Endodermal cell (in vitro differentiated cells): ENCODE results near the gene SUSD1. TPM values are rescaled to one million over a fixed set of nuclear protein-coding genes. Genes with fewer than 3 reads are reported as not detected.

ENCODE experiments used
- DNase-seq: peaks from one replicate; pipeline ENCODE4 v3.0.0-alpha.2; 2017
- H3K27ac ChIP-seq: 2 replicates; pipeline ENCODE4 v1.5.1; 2013; ENCODE audit warnings: mild to moderate bottlenecking, low read depth, low read length, moderate library complexity
- H3K27me3 ChIP-seq: 2 replicates; pipeline ENCODE4 v1.6.1; 2013; ENCODE audit warnings: mild to moderate bottlenecking, low read length, moderate library complexity; ENCODE audit not compliant: insufficient read depth, control insufficient read depth, poor library complexity, severe bottlenecking
- H3K36me3 ChIP-seq: 2 replicates; pipeline ENCODE4 v1.7.0; 2013; ENCODE audit warnings: mild to moderate bottlenecking, low read length, moderate library complexity; ENCODE audit not compliant: control insufficient read depth, insufficient read depth
- H3K4me1 ChIP-seq: one replicate; pipeline ENCODE4 v1.7.0; 2013; ENCODE audit warnings: low read length; ENCODE audit not compliant: control insufficient read depth, insufficient read depth
- H3K4me3 ChIP-seq: 2 replicates; pipeline ENCODE4 v1.5.1; 2013; ENCODE audit warnings: mild to moderate bottlenecking, low read length, moderate library complexity
- H3K9ac ChIP-seq: 2 replicates; pipeline ENCODE4 v1.6.1; 2013; ENCODE audit warnings: mild to moderate bottlenecking, low read length, moderate library complexity; ENCODE audit not compliant: poor library complexity, severe bottlenecking; ENCODE audit errors: extremely low read depth
- H3K9me3 ChIP-seq: 2 replicates; pipeline ENCODE4 v1.6.1; 2013; ENCODE audit warnings: mild to moderate bottlenecking, low read length, moderate library complexity; ENCODE audit not compliant: control insufficient read depth
- H3K27ac Mint-ChIP-seq: 2 replicates; pipeline ENCODE4 v1.8.0; 2020; ENCODE audit warnings: mixed read lengths
- H3K27me3 Mint-ChIP-seq: 2 replicates; pipeline ENCODE4 v1.8.0; 2021; ENCODE audit warnings: mild to moderate bottlenecking, mixed read lengths; ENCODE audit not compliant: insufficient read depth
- H3K36me3 Mint-ChIP-seq: 2 replicates; pipeline ENCODE4 v1.8.0; 2020; ENCODE audit warnings: low read depth, mixed read lengths
- H3K4me1 Mint-ChIP-seq: 2 replicates; pipeline ENCODE4 v1.8.0; 2020; ENCODE audit warnings: mixed read lengths
- H3K4me3 Mint-ChIP-seq: 2 replicates; pipeline ENCODE4 v1.8.0; 2020; ENCODE audit warnings: mild to moderate bottlenecking, moderate library complexity, mixed read lengths
- H3K9me3 Mint-ChIP-seq: 2 replicates; pipeline ENCODE4 v1.8.0; 2020; ENCODE audit warnings: mild to moderate bottlenecking, mixed read lengths
- WGBS, 2 experiments: methylation state at CpG; one replicate each; pipeline versions ENCODE4 v1.1.5 to v1.1.7; 2013; ENCODE audit warnings: missing lambda C conversion rate in 2 of 2, mixed read lengths in 1 of 2; ENCODE audit not compliant: insufficient coverage in 1 of 2, insufficient read length in 1 of 2; 5-methylcytosine and 5-hydroxymethylcytosine counted together
- total RNA-seq, 2 donors: library from RNA; stranded (reverse); fragmentation: NEBNext Ultra II Directional in 1 of 2; extraction: Animal tissue kit (Norgen Biotek cat#: 25700) in 1 of 2; gene quantifications; 2 replicates in 1 of 2; 3 replicates in 1 of 2; pipeline ENCODE4 v1.2.1, GENCODE V29; 2021
- TF ChIP-seq, protein P1 (sequence below): fragments of 200-600 bp; sonication (generic); conservative IDR thresholded peaks from 2 replicates; pipeline ENCODE4 v1.5.0; 2021; ENCODE audit warnings: antibody characterized with exemption, mild to moderate bottlenecking

Gene SUSD1
- total RNA-seq, 2 donors from 2014 or later, result 7.7 to 10.4 TPM

DNA sequence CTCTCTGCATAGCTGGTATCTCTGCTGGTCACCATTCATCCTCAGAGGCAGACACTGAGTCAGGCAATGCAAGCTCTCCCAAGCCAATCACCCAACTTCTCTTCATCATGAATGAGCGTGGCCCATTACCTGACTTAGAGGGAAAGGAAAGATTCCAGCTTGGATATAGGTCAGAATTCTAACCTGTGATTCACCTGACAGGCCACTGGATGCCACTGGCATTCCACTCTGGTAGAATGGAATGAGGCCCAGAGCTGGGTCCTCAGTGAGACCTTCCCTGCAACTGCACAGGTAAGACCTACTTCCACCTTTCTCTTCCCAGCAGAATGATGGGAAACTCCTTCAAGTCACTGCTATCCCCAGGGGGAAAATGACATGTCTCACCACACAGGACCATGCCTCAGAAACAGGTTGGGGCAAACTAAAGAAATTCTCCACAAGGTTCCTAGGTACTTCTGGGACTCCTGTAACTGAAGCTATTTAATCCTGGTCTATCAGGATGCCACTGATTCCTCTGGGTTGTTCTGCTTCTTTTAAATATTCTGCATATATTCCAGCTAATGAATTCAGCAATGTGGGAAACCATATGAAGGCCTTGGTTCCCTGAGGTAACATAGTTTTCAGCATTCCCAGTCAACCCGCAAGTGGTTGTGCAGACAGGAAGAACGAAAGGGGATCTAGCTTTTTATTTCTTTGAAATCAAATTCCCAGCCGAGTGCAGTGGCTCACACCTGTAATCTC lies 62.0 kb downstream of the SUSD1 start:
- peaks cover 15% of the 10 kb centered on the region for H3K36me3 Mint-ChIP-seq
- Histone ChIP-seq H3K27ac (no peak overlapping the region), H3K4me1 (no peaks in the 10 kb centered on the region), H3K4me3 (no peak overlapping the region), H3K27me3 (no peaks in the 10 kb centered on the region), H3K9ac (no peak overlapping the region), H3K9me3 (no peaks in the 10 kb centered on the region), H3K36me3 (no peaks in the 10 kb centered on the region)
- TF ChIP-seq, protein P1, sequence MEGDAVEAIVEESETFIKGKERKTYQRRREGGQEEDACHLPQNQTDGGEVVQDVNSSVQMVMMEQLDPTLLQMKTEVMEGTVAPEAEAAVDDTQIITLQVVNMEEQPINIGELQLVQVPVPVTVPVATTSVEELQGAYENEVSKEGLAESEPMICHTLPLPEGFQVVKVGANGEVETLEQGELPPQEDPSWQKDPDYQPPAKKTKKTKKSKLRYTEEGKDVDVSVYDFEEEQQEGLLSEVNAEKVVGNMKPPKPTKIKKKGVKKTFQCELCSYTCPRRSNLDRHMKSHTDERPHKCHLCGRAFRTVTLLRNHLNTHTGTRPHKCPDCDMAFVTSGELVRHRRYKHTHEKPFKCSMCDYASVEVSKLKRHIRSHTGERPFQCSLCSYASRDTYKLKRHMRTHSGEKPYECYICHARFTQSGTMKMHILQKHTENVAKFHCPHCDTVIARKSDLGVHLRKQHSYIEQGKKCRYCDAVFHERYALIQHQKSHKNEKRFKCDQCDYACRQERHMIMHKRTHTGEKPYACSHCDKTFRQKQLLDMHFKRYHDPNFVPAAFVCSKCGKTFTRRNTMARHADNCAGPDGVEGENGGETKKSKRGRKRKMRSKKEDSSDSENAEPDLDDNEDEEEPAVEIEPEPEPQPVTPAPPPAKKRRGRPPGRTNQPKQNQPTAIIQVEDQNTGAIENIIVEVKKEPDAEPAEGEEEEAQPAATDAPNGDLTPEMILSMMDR, result peak; percentile 83
- no peak overlapping the region for H3K27ac Mint-ChIP-seq
- H3K27me3 Mint-ChIP-seq, result no peaks in the 10 kb centered on the region
- H3K4me1 Mint-ChIP-seq, result no peaks in the 10 kb centered on the region
- H3K4me3 Mint-ChIP-seq, result no peak overlapping the region
- peak; percentile 83 for DNase-seq
- H3K9me3 Mint-ChIP-seq, result no peaks in the 10 kb centered on the region
- 90 to 97% methylated on average over 3 to 4 of the region's 4 CpGs for WGBS, 2 experiments

GRCh38 chr9:112112519-112112918 lies 62.6 kb downstream of the SUSD1 start:
- WGBS, 2 experiments, result 67 to 91% methylated on average over 2 to 4 of the region's 4 CpGs
- peaks cover 15% of the 10 kb centered on the region for H3K36me3 Mint-ChIP-seq
- no peak overlapping the region for H3K27ac Mint-ChIP-seq

DNA sequence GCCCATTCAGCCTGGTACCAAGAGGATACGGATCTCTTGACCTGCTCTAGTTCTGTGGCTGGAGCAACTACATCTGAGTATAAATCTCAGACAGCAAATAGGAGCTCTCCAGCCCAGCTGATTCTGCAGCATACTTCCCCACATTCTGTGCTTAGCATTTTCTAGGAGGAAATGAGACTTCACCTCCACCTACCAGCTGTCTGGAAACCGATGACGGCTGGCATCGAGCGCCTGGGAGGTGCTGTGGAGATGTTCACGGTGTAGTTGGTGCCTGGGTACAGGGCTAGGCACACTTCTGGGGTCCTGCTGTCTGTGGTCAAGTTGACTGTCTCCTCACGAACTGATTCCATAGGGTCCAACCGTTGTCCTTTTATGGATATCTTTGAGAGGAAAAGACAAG lies 63.6 kb downstream of the SUSD1 start:
- TF ChIP-seq, protein P1, result no peak
- Histone ChIP-seq H3K36me3 (no peaks in the 10 kb centered on the region), H3K27me3 (no peaks in the 10 kb centered on the region), H3K4me1 (no peaks in the 10 kb centered on the region), H3K4me3 (no peak overlapping the region), H3K9ac (no peak overlapping the region), H3K9me3 (no peaks in the 10 kb centered on the region), H3K27ac (no peak overlapping the region)
- Mint-ChIP-seq H3K4me3 (no peak overlapping the region), H3K27me3 (no peaks in the 10 kb centered on the region), H3K4me1 (no peaks in the 10 kb centered on the region), H3K36me3 (peaks cover 17% of the 10 kb centered on the region), H3K9me3 (no peaks in the 10 kb centered on the region), H3K27ac (no peak overlapping the region)
- DNase-seq, result no peak
- 92 to 95% methylated on average over 7 to 8 of the region's 8 CpGs for WGBS, 2 experiments

More at GRCh38 chr9:112112519-112112918, 62.6 kb downstream of the SUSD1 start:
- H3K36me3 ChIP-seq, result no peaks in the 10 kb centered on the region
- H3K4me1 Mint-ChIP-seq, result no peaks in the 10 kb centered on the region
- H3K9me3 Mint-ChIP-seq, result no peaks in the 10 kb centered on the region
- H3K9ac ChIP-seq, result no peak overlapping the region
- H3K9me3 ChIP-seq, result no peaks in the 10 kb centered on the region
- H3K27ac ChIP-seq, result no peak overlapping the region
- no peaks in the 10 kb centered on the region for H3K27me3 Mint-ChIP-seq
- no peak overlapping the region for H3K4me3 Mint-ChIP-seq
- no peak for DNase-seq
- H3K4me1 ChIP-seq, result no peaks in the 10 kb centered on the region
- no peaks in the 10 kb centered on the region for H3K27me3 ChIP-seq
- H3K4me3 ChIP-seq, result no peak overlapping the region
- TF ChIP-seq, protein P1, result no peak
